HCT116 (cell line): ENCODE results near the gene STAM. TPM values are rescaled to one million over a fixed set of nuclear protein-coding genes. Genes with fewer than 3 reads are reported as not detected.

Experiments used
- ATAC-seq: fragments of 200-7000 bp; cut with Tn5 transposase; 2 replicates; pipeline ENCODE4 v1.9.1; 2020; ENCODE audit warnings: mild to moderate bottlenecking, moderate library complexity
- BruUV-seq: library from RNA; stranded (reverse); fragments of 400-500 nt; replicated peaks from 2 replicates; lab custom pipeline; 2021; lab: Mats Ljungman, UMichigan
- CTCF ChIA-PET: fragments of 300-600 bp; sonication (Branson Sonifier 250); formaldehyde crosslinking; loops from one replicate; lab custom pipeline; 2021; ENCODE audit warnings: antibody characterized with exemption; lab: Charles Lee
- POLR2A ChIA-PET: fragments of 300-600, 350-600 bp; sonication (Branson Sonifier 250); formaldehyde crosslinking; loops from one replicate; lab custom pipeline; 2021; ENCODE audit warnings: antibody characterized with exemption; lab: Charles Lee
- RAD21 ChIA-PET, 2 experiments: fragments of 300-600 bp; sonication (Branson Sonifier 250); formaldehyde crosslinking; loops; one replicate each; lab custom pipeline; 2023; ENCODE audit warnings: low total read pairs in 2 of 2; ENCODE audit not compliant: uncharacterized antibody in 2 of 2, unreplicated experiment in 2 of 2, low non-redundant PET in 1 of 2; lab: Charles Lee
- DNase-seq: peaks from one replicate; pipeline ENCODE4 v3.0.0-alpha.2; 2010; ENCODE audit warnings: low read depth, low spot score
- H2AFZ ChIP-seq: fragments of 200-600 bp; shearing (Covaris generic), sonication (generic); 2 replicates; pipeline ENCODE4 v1.6.1; 2017; ENCODE audit warnings: low read depth, mixed run types, mixed read lengths, antibody characterized with exemption, low read length; ENCODE audit not compliant: poor library complexity, severe bottlenecking
- H3K27ac ChIP-seq: 2 replicates; pipeline ENCODE4 v1.5.1; 2012; ENCODE audit warnings: low read depth, low read length
- H3K27me3 ChIP-seq: fragments of 200-600 bp; sonication (generic); 2 replicates; pipeline ENCODE4 v1.6.1; 2016; ENCODE audit warnings: mixed run types, low read length, mixed read lengths; ENCODE audit not compliant: insufficient read depth
- H3K36me3 ChIP-seq, 2 experiments: fragments of 200-500 bp in 1 of 2; fragments of 200-600 bp in 1 of 2; sonication (Bioruptor generic) in 1 of 2; sonication (generic) in 1 of 2; 2 replicates each; pipeline versions ENCODE4 v1.5.1 to v1.6.1; 2014 to 2016; ENCODE audit warnings: low read length in 2 of 2, inconsistent platforms in 1 of 2, mixed read lengths in 1 of 2, mixed run types in 1 of 2; ENCODE audit not compliant: insufficient read depth in 2 of 2, control insufficient read depth in 1 of 2
- H3K4me1 ChIP-seq, 2 experiments: fragments of 200-600 bp in 1 of 2; sonication (generic) in 1 of 2; 2 replicates each; pipeline versions ENCODE4 v1.5.1 to v1.6.1; 2012 to 2017; ENCODE audit warnings: low read length in 2 of 2, inconsistent platforms in 1 of 2, mild to moderate bottlenecking in 1 of 2, mixed read lengths in 1 of 2, mixed run types in 1 of 2, moderate library complexity in 1 of 2; ENCODE audit not compliant: insufficient read depth in 2 of 2, control insufficient read depth in 1 of 2
- H3K4me2 ChIP-seq: fragments of 200-600 bp; sonication (generic); 2 replicates; pipeline ENCODE4 v1.6.1; 2017; ENCODE audit warnings: mixed run types, low read length, mixed read lengths
- H3K4me3 ChIP-seq, 2 experiments: fragments of 200-600 bp in 1 of 2; sonication (generic) in 1 of 2; replicated peaks in 1 of 2; 2 replicates each; pipeline ENCODE4 v1.5.1; 2011 to 2016; ENCODE audit warnings: low read length in 2 of 2, control low read depth in 1 of 2, low read depth in 1 of 2, mild to moderate bottlenecking in 1 of 2, mixed read lengths in 1 of 2, mixed run types in 1 of 2
- H3K79me2 ChIP-seq: fragments of 200-600 bp; sonication (generic); 2 replicates; pipeline ENCODE4 v1.6.1; 2017; ENCODE audit warnings: mild to moderate bottlenecking, mixed run types, low read length, moderate library complexity, mixed read lengths; ENCODE audit not compliant: insufficient read depth
- H3K9ac ChIP-seq: fragments of 200-600 bp; sonication (generic); 2 replicates; pipeline ENCODE4 v1.6.1; 2016; ENCODE audit warnings: low read length, mixed read lengths
- H3K9me2 ChIP-seq: fragments of 200-600 bp; sonication (generic), shearing (Covaris generic); 2 replicates; pipeline ENCODE4 v1.6.1; 2017; ENCODE audit warnings: mixed run types, mild to moderate bottlenecking, moderate library complexity; ENCODE audit not compliant: insufficient read depth
- H3K9me3 ChIP-seq, 2 experiments: fragments of 200-500 bp in 1 of 2; fragments of 200-600 bp in 1 of 2; sonication (Bioruptor generic) in 1 of 2; sonication (generic) in 1 of 2; 2 replicates each; pipeline ENCODE4 v1.6.1; 2014 to 2017; ENCODE audit warnings: low read length in 2 of 2, mixed read lengths in 2 of 2, inconsistent platforms in 1 of 2, low read depth in 1 of 2, mild to moderate bottlenecking in 1 of 2, mixed run types in 1 of 2, moderate library complexity in 1 of 2; ENCODE audit not compliant: control insufficient read depth in 1 of 2, insufficient read depth in 1 of 2
- H4K20me1 ChIP-seq: fragments of 200-600 bp; sonication (generic), shearing (Covaris generic); 2 replicates; pipeline ENCODE4 v1.6.1; 2017; ENCODE audit warnings: mixed run types, mild to moderate bottlenecking, moderate library complexity; ENCODE audit not compliant: insufficient read depth
- ATF3 ChIP-seq: IDR thresholded peaks from 2 replicates; pipeline ENCODE4 v1.6.1; 2012
- CEBPB ChIP-seq: IDR thresholded peaks from 2 replicates; pipeline ENCODE4 v1.6.1; 2012; ENCODE audit warnings: low read depth
- CTCF ChIP-seq, 3 experiments: fragments of 200-600 bp in 1 of 3; sonication (generic) in 1 of 3; IDR thresholded peaks in 2 of 3; conservative IDR thresholded peaks in 1 of 3; 2 replicates each; pipeline ENCODE4 v1.5.1; 2012 to 2017; ENCODE audit warnings: low read depth in 2 of 3, low read length in 2 of 3, antibody characterized with exemption in 1 of 3, borderline replicate concordance in 1 of 3, control low read depth in 1 of 3, mild to moderate bottlenecking in 1 of 3, mixed read lengths in 1 of 3, mixed run types in 1 of 3, moderate library complexity in 1 of 3; ENCODE audit not compliant: insufficient read depth in 1 of 3
- EGR1 ChIP-seq: IDR thresholded peaks from 2 replicates; pipeline ENCODE4 v1.6.1; 2012; ENCODE audit warnings: low read depth
- ELF1 ChIP-seq: IDR thresholded peaks from 2 replicates; pipeline ENCODE4 v1.6.1; 2012; ENCODE audit warnings: low read depth, borderline replicate concordance
- FOSL1 ChIP-seq: IDR thresholded peaks from 2 replicates; pipeline ENCODE4 v1.6.1; 2012; ENCODE audit warnings: low read depth
- JUND ChIP-seq: IDR thresholded peaks from 2 replicates; pipeline ENCODE4 v1.6.1; 2012
- MAX ChIP-seq: IDR thresholded peaks from 2 replicates; pipeline ENCODE4 v1.6.1; 2012
- POLR2A ChIP-seq: IDR thresholded peaks from 2 replicates; pipeline ENCODE4 v1.7.0; 2011; ENCODE audit warnings: borderline replicate concordance; ENCODE audit not compliant: insufficient read depth, insufficient read length; ENCODE audit errors: extremely low read depth
- POLR2AphosphoS5 ChIP-seq: IDR thresholded peaks from 2 replicates; pipeline ENCODE4 v1.6.1; 2011; ENCODE audit warnings: mild to moderate bottlenecking, low read depth, low read length, moderate library complexity
- RAD21 ChIP-seq: IDR thresholded peaks from 2 replicates; pipeline ENCODE4 v1.6.1; 2012; ENCODE audit warnings: low read depth, mild to moderate bottlenecking
- REST ChIP-seq: IDR thresholded peaks from 2 replicates; pipeline ENCODE4 v1.6.1; 2012; ENCODE audit warnings: low read depth
- SP1 ChIP-seq: IDR thresholded peaks from 2 replicates; pipeline ENCODE4 v1.6.1; 2012; ENCODE audit warnings: low read depth
- SRF ChIP-seq: IDR thresholded peaks from 2 replicates; pipeline ENCODE4 v1.6.1; 2012; ENCODE audit warnings: low read depth
- TCF7L2 ChIP-seq: IDR thresholded peaks from 2 replicates; pipeline ENCODE4 v1.7.0; 2011; ENCODE audit warnings: borderline replicate concordance, inconsistent platforms; ENCODE audit not compliant: insufficient read depth, insufficient read length; ENCODE audit errors: extremely low read depth
- YY1 ChIP-seq: IDR thresholded peaks from 2 replicates; pipeline ENCODE4 v1.6.1; 2011; ENCODE audit warnings: low read length, low read depth, moderate library complexity, mild to moderate bottlenecking; ENCODE audit not compliant: insufficient replicate concordance; ENCODE audit errors: extremely low read depth
- ZBTB33 ChIP-seq: IDR thresholded peaks from 2 replicates; pipeline ENCODE4 v1.6.1; 2011; ENCODE audit warnings: mild to moderate bottlenecking, low read length, moderate library complexity; ENCODE audit not compliant: insufficient replicate concordance; ENCODE audit errors: extremely low read depth
- ZFX ChIP-seq: fragments of 450-650 bp; IDR thresholded peaks from 2 replicates; pipeline ENCODE4 v1.6.1; 2017
- ZNF274 ChIP-seq: fragments of 200-500 bp; sonication (Bioruptor generic); IDR thresholded peaks from 2 replicates; pipeline ENCODE4 v1.6.1; 2014; ENCODE audit warnings: mild to moderate bottlenecking, low read depth, low read length, inconsistent platforms
- intact Hi-C: fragments of 100-400 bp; cut with micrococcal nuclease; formaldehyde crosslinking; loops from 2 replicates; pipeline ENCODE4 v1.10.0; 2022
- total RNA-seq: library from RNA; stranded (reverse); gene quantifications from one replicate; pipeline ENCODE4 v1.2.1, GENCODE V29; 2021; ENCODE audit not compliant: unreplicated experiment

The STAM gene
- total RNA-seq, 1 experiment from 2014 or later, result 23.0 TPM

DNA sequence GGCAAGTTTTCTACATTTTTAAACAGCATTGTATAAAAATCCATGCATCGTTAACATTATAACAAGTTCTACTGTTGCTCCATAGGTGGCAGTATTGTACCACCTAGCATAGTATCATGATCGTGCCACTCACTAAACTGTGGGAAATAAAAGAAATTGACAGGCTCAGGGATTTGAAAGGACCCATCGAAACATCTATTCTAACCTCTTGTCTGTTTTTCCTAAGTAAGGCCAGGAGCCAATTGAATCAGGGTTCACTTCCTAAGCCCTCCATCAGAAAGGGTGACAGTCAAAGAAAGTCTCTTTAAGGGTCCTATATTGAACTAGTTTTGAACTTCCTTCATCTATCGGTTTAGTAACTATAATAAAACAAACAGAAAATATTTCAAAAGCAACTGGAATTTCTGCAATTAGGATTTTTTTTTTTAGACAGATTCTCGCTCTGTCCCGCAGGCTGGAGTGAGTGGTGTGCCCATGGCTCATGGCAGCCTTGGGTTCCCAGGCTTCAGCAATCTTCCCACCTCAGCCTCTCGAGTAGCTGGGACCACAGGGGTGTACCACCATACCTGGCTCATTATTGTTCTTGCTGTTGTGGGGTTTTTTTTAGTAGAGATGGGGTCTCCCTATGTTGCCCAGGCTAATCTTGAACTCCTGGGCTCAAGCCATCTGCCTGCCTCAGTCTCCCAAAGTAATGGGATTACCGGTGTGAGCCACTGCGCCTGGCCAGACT, 36.2 kb upstream of the STAM start:
- H3K9me2 ChIP-seq, result no peaks in the 10 kb centered on the region
- no peaks in the 10 kb centered on the region for H3K9me3 ChIP-seq
- intact Hi-C loops, result loop anchor here (1.0 to 5.0 kb wide), 6 partner anchors 136 to 631 kb away; no protein-coding TSS in a partner anchor
- ATAC-seq (peak; percentile 93), DNase-seq (peak; percentile 40)
- no peaks in the 10 kb centered on the region for H3K36me3 ChIP-seq
- H4K20me1 ChIP-seq, result no peaks in the 10 kb centered on the region
- H3K4me3 ChIP-seq, result no peak overlapping the region
- RAD21 ChIA-PET, result interaction anchor here in 1 of 2 experiments (0.7 kb wide), 1 partner anchor 66 kb away, joined by 3 read pairs; no protein-coding TSS in a partner anchor
- no peak overlapping the region for H3K4me2 ChIP-seq
- no peaks in the 10 kb centered on the region for H3K27me3 ChIP-seq
- no TSS peak for BruUV-seq
- CTCF ChIA-PET, result interaction anchor here (0.9 kb wide), 1 partner anchor 8 kb away, joined by 4 read pairs; no protein-coding TSS in a partner anchor
- POLR2A ChIA-PET, result no interaction called here
- H3K27ac ChIP-seq, result no peak overlapping the region
- H2AFZ ChIP-seq, result no peak overlapping the region
- no peaks in the 10 kb centered on the region for H3K4me1 ChIP-seq
- H3K9ac ChIP-seq, result no peak overlapping the region
- 0 out of 2 replicates have a peak, but pooled peaks cover 3% of the 10 kb centered on the region for H3K79me2 ChIP-seq
- TF ChIP-seq RAD21 (peak; percentile 95), TCF7L2 (no peak), ATF3 (no peak), SP1 (no peak), POLR2A (no peak), JUND (no peak), EGR1 (no peak), ZBTB33 (no peak), ELF1 (no peak), POLR2AphosphoS5 (no peak), SRF (no peak), REST (no peak), ZNF274 (no peak), ZFX (no peak), CEBPB (no peak), CTCF (IDR thresholded peaks at IDR 0.05 in 2 of 3, conservative IDR thresholded peaks at IDR 0.05 in 1 of 3; ENCODE audit: borderline replicate concordance in 1 of 3, insufficient read depth in 1 of 3, low read depth in 2 of 3, low read length in 2 of 3) (peak; percentile 67 to 92 (median 85)), FOSL1 (no peak), MAX (no peak), YY1 (no peak)
